Stimulated activated CD4-positive, alpha-beta T cell treated with anti-CD3 and anti-CD28 coated beads, Interleukin-2, amount 100 ng/mL, for 4 hours (primary cell): ENCODE data around the gene KLK15.
"Not testable (repeated sequence)": the region's sequence is repeated elsewhere in the genome, so short reads cannot be mapped to it uniquely, and the experiment has no call there.

ENCODE experiments used
- DNase-seq: peaks from one replicate; pipeline ENCODE4 v3.0.0-alpha.2; 2020; ENCODE audit warnings: low read depth

KLK15 gene

DNA sequence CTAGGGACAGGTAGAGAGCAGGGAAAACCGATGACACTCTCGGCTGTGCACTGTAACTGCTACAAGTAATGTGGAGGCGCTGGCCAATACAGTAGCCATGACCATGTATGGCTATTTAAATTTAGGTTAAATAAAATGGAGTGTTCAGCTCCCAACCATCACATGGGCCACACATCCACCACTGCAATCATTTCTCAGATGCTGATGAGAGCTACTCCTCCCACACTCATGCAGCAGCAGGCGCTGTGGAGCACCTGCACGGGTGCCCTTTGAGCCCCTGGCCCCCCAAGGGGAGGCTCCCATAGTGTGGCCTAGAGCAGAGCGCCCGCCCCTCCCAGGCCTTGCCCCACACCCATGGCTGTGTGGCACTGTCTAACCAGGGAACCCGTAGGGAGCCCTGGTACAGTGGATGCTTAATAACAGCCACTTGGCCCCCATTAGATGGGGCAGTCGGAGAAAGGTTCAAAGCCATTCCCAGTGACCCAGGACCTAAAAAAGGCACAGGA is 37.2 kb downstream of the KLK15 start:
- DNase-seq = no peak

DNA sequence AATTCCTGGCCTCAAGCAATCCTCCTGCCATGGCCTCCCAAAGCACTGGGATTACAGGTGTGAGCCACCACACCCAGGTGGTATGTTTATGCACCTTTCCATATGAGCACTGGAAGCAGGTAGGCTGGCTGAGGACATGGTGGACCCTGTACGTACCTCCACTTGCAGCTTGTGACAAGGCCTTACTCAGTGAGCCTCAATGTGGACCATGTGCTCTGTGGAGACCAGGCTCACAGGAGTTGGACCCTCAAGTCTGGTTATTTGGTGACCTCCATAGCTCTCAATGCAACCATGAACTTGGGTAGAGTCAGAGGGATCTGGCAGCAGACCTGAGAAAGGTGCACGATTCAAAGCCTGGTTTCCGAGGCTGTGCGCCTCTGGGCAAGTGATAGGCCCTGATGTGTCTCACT is 37.7 kb downstream of the KLK15 start:
- no peak for DNase-seq

DNA sequence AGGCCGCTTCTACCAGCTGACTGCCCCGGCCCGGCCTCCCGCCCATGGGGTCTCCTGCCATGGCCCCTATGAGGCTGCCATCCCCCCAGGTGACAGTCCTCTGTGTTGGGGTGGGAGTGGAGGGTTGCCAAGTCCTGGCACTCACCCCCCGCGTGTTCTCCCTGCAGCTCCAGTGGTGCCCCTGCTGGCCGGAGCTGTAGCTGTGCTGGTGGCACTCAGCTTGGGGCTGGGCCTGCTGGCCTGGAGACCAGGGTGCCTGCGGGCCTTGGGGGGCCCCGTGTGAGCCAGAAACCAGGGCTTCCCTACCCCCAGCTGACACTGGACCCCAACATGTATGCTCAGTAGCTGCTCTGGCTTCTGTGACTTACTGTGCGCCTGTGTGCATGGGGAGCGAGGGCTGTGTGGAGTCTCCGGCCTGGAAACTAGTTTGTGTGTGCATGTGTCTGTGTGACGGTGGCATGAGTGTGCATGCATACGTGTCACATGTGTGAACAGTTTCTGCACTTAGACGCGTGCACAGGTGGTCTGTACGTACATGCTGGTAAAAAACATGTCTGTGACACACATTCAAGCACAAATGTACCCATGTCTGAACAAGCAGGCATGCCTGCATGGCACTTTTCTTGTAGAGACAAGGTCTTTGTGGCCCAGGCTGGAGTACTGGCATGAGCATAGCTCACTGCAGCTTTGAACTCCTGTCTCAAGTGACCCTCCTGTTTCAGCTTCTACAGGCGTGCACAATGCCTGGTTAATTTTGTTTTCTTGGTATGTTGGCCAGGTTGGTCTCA is 38.3 kb downstream of the KLK15 start:
- DNase-seq = no peak

DNA sequence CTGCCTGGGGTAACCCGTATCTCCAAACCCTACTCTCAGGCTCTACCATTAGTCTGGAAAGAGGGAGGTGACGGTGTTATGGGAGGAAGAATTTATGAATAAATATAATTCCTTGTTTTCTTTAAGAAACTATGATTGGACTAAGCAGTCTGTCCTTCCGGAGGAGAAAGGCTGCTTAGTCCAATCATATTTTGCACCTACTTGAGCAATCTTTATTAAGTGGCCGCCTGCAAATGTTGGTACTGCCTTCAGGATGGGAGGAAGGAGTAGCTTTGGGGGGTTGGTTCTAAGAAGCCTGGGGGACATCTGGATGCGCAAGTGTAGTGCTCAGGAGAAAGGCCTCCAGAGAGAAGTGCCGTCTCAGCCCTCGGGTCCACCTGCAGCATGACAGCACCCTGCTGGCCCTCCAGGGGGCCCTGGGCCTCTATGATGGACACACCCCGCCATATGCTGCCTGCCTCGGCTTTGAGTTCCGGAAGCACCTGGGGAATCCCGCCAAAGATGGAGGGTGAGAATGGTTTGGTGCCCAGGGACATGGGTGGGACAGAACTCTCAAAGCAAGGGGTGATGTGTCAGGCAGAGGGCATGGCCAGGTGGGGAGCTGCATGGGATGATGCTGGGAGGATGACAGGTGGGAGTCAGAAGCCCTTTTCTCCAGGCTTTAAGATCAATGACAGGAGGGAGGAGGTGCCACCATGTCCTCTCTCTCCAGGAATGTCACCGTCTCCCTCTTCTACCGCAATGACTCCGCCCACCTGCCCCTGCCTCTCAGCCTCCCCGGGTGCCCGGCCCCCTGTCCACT is 39.1 kb downstream of the KLK15 start:
- no peak for DNase-seq

DNA sequence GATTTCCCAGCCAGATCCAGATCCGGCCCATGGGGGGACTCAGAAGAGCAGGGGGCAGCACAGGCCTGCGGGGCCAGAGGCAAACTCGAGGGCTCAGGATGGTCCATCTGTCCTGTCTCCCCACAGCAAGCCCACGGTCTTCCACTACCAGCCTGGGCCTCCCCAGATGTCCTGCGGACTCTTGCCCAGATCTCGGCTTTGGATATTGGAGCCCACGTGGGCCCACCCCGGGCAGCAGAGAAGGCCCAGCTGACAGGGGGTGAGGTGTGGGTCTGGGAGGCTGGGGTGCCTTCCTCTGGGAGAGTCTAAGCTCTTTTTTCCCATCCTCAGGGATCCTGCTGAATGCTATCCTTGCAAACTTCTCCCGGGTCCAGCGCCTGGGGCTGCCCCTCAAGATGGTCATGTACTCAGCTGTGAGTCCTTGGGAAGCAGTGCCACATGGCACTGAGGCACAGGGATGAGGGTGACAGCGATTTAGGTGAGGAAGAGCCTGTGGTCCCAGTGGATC is 39.8 kb downstream of the KLK15 start:
- no peak for DNase-seq

DNA sequence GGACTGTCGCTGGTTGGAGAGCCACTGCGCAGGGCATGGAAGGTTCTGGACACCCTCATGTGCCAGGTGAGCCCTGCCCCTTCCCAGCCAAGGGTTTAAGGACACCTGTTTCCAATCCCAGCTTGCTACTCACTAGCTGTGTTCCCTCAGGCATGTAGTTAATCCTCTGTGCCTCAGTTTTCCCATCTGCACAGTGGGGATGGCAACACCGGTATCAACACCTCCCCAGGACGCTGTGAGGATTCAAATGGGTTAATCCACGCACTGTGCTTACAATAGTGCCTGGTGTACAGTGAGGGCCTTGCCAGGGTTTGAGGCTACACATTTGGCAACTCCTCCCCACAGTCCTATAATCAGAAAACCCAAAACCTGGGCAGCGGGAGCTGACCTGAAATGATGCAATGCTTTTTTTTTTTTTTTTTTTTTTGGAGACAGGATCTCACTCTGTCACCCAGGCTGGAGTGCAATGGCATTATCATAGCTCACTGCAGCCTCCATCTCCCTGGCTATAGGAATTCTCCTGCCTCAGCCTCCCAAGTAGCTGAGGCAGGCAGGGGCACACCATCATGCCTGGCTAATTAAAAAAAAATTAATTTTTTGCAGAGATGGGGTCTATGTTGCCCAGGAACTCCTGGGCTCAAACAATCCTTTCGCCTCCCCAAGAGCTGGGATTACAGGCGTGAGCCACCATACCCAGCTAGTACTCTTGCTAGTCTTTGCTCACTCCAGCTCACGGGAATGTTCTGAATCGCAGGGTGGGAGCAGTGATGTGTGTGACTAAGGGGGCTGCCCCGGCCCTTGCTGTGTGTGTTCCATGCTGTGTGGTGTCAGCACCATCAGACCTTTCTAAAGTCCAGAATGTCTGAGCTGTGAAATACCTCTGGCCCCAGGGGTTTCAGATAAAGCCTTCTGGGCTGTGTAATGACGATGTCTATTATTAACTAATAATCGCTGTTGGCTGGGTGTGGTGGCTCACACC is 40.8 kb downstream of the KLK15 start:
- no peak for DNase-seq

DNA sequence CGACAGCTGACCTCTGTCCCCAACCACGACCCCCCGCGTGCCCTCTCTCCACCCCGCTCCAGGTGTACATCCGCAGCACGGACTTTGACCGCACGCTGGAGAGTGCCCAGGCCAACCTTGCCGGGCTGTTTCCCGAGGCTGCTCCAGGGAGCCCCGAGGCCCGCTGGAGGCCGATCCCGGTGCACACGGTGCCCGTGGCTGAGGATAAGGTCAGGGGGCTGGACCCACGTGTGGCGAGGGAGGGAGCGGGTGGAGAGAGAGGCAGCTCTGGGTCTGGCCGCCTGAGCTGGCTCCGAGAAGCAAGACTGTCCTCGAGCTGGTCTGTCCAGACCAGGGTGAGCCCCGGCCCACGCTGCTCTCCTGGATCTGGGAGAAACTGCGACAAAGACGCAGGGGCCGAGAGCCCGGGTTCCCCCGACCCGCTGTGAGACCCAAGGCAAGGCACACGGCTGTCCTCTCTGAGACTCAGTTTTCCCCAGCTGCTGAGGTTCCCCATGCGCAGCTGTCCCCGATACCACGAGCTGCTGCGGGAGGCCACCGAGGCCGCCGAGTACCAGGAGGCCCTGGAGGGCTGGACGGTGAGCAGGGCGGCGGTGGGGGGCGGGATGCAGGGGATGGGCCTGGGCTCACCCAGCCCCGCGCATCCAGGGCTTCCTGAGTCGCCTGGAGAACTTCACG is 41.6 kb downstream of the KLK15 start:
- DNase-seq = no peak

DNA sequence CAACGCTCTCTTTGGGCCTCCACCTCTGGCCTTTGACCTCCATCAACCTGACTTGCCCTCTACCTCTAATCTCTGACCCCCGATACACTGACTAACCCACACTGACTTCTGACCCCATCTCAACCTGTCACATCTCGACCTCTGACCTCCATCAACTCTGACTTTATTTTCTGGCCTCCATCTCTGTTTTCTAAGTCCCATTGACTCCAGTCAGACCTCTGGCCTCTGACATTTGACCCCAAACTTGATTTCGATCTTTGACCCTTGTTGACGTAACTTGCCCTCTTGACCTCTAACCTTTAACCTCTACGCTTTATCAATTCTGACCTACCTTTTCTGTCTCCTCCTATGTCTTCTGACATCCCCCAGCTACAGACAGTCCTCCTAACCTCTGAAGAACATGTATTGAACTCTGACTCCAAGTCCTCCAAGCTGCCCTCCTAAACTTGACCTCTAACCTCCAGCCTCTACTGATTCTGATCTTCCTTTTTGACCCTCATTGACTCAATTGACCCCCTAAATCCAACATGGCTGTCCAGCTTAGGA is 42.4 kb downstream of the KLK15 start:
- no peak for DNase-seq

DNA sequence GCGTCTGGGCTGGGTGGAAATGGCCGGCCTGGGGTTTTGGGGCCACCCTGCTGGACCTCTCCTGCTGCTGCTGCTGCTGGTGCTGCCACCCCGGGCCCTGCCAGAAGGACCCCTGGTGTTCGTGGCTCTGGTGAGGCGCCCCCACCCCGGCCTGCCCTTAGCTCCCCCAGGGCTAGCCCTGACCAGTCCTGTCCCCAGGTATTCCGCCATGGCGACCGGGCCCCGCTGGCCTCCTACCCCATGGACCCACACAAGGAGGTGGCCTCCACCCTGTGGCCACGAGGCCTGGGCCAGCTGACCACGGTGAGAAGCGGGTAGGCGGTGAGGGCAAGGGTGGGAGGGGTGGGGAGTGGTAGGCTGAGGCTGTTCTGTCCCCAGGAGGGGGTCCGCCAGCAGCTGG is 43.0 kb downstream of the KLK15 start, which contains the start of gene ACP4:
TSS of gene ACP4 (plus strand) at position 20 of the 400 bp plus-strand sequence. CDS start at position 20, 0 bp downstream.
- no peak for DNase-seq

DNA sequence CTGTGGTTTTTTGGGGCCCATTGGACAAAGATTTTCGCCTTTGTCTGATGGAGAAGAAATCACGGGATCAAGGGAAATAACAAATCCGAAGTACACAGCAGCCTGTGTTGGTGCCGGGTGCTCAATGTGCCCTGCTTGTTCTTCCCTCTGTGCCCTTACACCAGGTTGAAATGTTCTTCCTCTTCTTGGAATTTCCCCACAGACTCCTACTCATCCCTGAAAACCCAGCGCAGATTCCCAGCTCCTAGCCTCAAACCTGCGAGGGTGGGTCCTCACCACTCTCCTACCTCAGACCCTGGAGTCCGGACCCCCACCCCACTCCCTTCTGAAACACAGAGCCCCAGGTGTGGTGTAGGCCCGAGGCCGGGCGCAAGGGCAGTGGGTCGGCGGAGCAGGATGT is 48.0 kb downstream of the KLK15 start:
- no peak for DNase-seq

DNA sequence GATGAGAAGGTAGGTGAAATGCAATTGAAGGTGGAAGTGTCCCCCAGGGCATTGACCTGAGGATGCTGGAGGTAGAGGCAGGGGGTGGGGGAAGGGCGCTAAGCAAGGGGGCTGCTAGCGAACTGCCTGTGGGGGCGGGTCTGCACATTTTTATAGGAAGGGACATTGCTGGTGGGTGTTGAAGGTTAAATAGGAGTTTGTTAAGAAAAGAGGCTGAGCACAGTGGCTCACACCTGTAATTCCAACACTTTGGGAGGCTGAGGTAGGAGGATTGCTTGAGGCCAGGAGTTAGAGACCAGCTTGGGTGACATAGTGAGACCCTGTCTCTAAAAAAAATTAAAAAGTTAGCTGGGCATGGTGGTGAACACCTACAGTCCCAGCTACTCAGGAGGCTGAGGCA is 48.7 kb downstream of the KLK15 start:
- no peak for DNase-seq

DNA sequence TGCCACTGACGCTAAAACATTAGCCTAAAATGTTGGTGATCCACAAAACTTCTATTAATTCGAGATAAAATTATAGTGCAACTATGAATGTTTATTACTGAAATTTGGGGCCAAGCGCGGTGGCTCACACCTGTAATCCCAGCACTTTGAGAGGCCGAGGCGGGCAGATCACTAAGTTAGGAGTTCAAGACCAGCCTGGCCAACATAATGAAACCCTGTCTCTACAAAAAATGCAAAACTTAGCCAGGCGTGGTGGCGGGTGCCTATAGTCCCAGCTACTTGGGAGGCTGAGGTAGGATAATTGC is 49.6 kb downstream of the KLK15 start:
- not testable (repeated sequence) for DNase-seq

DNA sequence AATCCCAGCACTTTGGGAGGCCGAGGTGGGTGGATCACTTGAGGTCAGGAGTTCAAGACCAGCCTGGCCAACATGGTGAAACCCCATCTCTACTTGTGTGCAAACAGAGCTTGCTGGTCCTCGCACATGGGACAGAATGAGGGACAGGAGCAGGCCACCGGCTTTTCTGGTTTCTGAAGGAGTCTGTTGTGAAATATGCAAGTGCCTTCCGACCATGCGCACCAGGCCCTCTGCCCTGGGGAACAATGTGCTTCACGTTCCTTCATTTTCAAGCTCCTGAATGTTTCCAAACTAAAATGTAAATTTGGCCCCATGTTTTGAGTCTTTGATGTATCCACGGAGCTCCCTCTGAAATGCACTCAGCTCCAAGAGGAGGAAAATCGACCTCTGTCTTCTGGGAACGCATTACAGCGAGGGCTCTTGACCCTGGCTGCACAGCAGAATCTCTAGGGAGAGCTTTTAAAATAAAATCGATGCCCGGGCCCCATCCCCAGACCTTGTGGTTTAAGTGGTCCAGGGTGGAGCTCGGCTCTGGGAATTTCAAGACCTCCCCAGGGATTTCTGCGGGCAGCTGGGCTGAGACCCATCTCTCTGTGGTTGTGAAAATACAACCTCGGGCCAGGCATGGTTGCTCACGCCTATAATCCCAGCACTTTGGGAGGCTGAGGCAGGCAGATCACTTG is 52.5 kb downstream of the KLK15 start:
- no peak for DNase-seq

DNA sequence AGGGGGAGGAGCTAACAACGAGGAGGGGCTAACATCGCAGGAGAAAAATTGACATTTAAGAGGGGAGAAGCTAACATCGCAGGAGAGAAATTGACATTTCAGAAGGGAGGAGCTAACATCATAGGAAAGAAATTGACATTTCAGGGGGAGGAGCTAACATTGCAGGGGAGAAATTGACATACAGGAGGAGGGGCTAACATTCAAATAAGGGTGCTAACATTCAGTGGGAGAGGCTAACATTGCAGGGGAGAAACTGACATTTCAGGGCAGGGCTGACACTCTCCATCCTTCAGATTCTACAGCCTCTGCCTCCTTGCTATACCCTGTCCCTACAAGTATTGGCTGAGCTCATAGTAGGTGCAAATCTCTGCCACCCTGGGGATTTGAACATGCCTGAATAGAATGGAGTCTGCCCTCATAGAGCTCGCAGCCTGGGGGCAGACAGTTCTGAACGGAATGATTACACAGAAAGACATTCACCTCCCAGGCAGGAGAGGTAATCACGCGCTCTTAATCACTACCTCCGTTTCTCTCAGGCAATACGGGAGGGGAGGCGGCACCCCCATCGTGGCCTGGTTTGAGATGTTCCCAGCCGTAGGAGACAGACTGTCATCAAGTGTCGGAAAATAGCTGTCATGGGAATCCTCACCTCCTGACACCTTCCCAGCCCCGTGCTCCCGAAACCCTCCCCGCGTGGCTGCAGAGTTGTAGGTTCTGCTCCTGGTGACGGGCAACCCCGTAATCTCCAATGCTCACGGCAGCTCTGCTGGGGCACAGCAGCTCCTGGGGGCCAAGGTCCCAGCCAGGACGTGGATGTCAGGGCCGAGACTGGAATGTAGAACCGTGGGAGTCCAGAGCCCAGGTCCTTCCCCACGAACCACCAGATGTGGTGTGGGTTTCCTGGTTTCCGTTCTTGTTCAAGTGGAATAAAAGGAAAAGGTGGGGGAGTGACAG is 53.6 kb downstream of the KLK15 start:
- no peak for DNase-seq

DNA sequence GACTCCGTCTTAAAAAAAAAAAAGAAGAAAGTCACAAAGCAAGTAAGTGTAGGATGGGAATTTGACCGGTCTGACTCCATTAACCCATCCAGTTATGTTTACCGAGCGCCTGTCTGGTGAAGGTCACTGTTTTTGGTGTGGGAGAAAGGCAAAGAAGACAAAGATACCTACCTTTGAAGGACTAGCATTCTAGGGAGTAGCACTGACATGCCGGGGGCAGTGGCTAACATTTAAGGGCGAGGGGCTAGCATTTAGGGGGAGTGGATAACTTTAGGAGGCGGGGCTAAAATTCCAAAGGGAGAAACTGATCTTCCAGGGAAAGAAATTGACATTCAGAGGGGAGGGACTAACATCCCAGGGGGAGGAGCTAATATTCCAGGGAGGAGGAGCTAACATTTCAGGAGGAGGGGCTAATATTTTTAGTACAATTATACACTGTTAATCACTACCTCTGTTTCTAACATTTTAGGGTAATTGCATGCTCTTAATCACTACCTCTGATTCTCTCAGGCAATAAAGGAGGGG is 54.4 kb downstream of the KLK15 start:
- no peak for DNase-seq

DNA sequence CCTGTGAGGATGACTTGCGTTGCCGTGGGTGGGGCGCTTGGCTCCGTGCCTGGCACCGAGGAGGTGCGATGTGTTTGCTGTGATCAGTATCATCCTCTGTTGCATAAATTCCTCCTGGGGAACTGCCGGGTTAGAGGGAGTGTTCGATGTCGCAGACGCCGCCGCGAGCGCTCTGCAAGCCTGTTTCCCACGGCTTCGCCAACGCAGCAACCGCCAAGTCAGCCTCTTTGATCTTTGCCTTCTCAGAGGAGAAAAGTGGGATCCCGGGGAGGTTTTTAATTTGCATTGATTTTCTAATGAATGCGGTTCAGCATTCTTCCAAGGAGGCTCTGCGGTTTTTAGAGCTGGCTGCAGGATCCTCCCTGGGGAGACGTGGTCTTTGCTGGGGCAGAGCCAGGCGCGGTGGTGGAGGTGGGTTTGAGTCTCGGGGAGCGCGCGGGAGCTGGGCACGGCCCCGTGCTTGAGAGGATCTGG is 55.5 kb downstream of the KLK15 start:
- no peak for DNase-seq

DNA sequence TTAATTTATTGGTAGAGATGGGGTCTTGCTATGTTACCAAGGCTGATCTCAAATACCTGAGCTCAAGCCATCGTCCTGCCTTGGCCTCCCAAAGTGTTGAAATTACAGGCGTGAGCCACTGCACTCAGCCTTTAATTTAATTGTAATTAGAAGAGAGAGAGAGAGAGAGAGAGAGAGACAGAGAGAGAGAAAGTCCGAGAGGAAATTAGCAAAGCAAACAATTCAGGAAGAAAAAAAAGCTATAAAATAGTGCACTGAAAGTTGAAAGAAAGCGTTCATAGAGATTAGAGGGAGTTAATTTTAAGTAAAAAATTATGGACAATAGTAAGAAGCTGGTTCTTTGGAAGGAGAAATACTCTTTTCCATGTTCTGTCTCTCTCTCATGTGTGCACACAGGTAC is 56.1 kb downstream of the KLK15 start:
- DNase-seq = no peak

DNA sequence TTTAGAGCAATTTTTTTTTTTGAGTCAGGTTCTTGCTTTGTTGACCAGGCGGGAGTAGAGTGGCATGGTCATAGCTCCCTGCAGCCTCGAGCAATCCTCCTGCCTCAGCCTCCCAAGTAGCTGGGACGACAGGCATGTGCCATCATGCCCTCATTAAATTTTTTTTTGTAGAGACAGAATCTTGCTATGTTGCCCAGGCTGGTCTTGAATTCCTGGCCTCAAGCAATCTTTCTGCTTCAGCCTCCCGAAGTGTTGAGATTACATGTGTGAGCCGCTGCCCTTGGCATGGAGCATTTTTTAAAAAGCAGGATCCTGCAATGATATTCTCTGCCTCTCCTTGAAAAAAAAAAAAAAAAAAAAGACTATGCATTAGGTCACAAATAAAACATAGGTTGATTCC is 57.2 kb downstream of the KLK15 start:
- DNase-seq = no peak
